GM19463 (cell line): ENCODE measurements around the gene PDGFRA.

Experiments used
- ATAC-seq: cut with Tn5 transposase; IDR thresholded peaks from one replicate; pipeline ENCODE4 v1.9.1; 2021; ENCODE audit warnings: mild to moderate bottlenecking, moderate library complexity; ENCODE audit not compliant: unreplicated experiment

The PDGFRA gene

GRCh38 chr4:54228961-54229501 lies at the start of gene PDGFRA:
Gene PDGFRA, plus strand, starts transcription at chr4:54229293. Its CDS starts 29,476 bp downstream, at chr4:54258769.
- ATAC-seq = no peak

- no peak for ATAC-seq
These were observed 44.5 kb upstream of the PDGFRA start for GRCh38 chr4:54184581-54184980.

GRCh38 chr4:54185044-54185780 lies 43.9 kb upstream of the PDGFRA start:
- no peak for ATAC-seq

GRCh38 chr4:54185866-54186265 lies 43.2 kb upstream of the PDGFRA start:
- ATAC-seq = no peak

- no peak for ATAC-seq
These were observed 42.7 kb upstream of the PDGFRA start for GRCh38 chr4:54186371-54186770.

GRCh38 chr4:54187148-54187547 lies 41.9 kb upstream of the PDGFRA start:
- ATAC-seq = no peak

- no peak for ATAC-seq
These were observed 40.0 kb upstream of the PDGFRA start for GRCh38 chr4:54189140-54189539.

- ATAC-seq = no peak
These were observed 36.3 kb upstream of the PDGFRA start for GRCh38 chr4:54192811-54193210.

- ATAC-seq = no peak
These were observed 31.2 kb upstream of the PDGFRA start for GRCh38 chr4:54197926-54198325.

GRCh38 chr4:54199919-54200318 lies 29.2 kb upstream of the PDGFRA start:
- ATAC-seq = no peak

- no peak for ATAC-seq
These were observed 19.5 kb upstream of the PDGFRA start for GRCh38 chr4:54209617-54210016.

GRCh38 chr4:54213001-54213400 lies 16.1 kb upstream of the PDGFRA start:
- no peak for ATAC-seq

- ATAC-seq = no peak
These were observed 15.3 kb upstream of the PDGFRA start for GRCh38 chr4:54213761-54214160.

- ATAC-seq = no peak
These were observed 13.6 kb upstream of the PDGFRA start for GRCh38 chr4:54215379-54216077.

- ATAC-seq = peak; percentile 79
These were observed 11.2 kb upstream of the PDGFRA start for GRCh38 chr4:54217642-54218495.

- no peak for ATAC-seq
These were observed 10.4 kb upstream of the PDGFRA start for GRCh38 chr4:54218736-54219135.

- ATAC-seq = no peak
These were observed 4.0 kb upstream of the PDGFRA start for GRCh38 chr4:54224996-54225597.

- ATAC-seq = no peak
These were observed 3.3 kb upstream of the PDGFRA start for GRCh38 chr4:54225598-54226403.

- no peak for ATAC-seq
These were observed 2.5 kb upstream of the PDGFRA start for GRCh38 chr4:54226404-54227255.
